ENCODE results near the gene CLDN5.
A peak's percentile ranks its signal among the peaks of the same experiment; 100 is the strongest.

The CLDN5 gene

DNA sequence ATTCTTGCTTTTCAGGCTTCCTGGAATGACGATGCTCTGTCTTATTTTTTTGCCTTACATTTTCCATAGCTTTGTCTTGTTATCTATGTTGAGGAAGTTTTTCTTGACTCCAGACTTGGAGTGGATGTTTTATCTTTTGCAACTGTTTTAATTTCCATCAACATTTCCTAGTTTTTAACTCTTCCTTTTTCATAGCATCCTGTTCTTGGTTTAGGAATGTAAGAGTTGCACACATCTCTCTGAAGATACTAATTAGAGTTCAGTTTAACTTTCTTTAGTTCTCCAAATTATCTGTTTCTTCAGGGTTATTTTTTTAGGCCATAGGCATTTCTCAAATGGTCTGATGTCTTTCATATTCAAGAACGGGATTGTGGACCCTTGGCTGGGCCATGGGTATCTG, 10.4 kb downstream of the CLDN5 start:
- Histone ChIP-seq H3K9me3 (replicated peaks in 1 of 11) (peaks cover 0 to 7% (median 0%) of the 10 kb centered on the region in 11 experiments; a peak in 2 of 22 replicates), H3K27me3 (no peaks in the 10 kb centered on the region), H3K4me1 (no peaks in the 10 kb centered on the region), H3K4me3 (no peak overlapping the region), H3K4me2 (no peak overlapping the region), H3K36me3 (peaks cover 3 to 100% (median 97%) of the 10 kb centered on the region in 11 experiments; a peak in 19 of 22 replicates), H3K9ac (no peak overlapping the region), H4K20me1 (peaks cover 0 to 41% (median 0%) of the 10 kb centered on the region in 11 experiments; a peak in 7 of 22 replicates), H3K27ac (no peak overlapping the region)
- TF ChIP-seq Cebpa-rat (IDR thresholded peaks at IDR 0.05): no peak

DNA sequence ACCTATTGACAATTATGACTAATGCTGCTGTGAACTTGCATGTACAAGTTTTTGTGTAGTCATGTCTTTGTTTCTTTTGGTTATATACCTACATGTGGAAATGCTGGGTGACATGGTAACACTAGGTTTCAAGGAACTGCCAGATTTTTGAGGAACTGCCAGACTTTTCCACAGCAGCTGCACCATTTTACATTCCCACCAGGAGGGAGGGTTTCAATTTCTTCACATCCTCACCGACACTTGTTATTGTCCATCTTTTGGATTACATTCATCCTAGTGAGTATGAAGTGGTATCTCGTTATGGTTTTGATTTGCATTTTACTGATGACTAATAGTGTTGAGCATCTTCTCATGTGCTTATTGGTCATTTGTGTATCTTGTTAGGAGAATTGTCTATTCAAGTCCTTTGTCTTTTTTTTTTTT, 13.3 kb downstream of the CLDN5 start:
- no peak overlapping the region for H3K9ac ChIP-seq
- no peak for TF ChIP-seq Cebpa-rat (IDR thresholded peaks at IDR 0.05)
- no peaks in the 10 kb centered on the region for H3K27me3 ChIP-seq
- peaks cover 0 to 4% (median under 1%) of the 10 kb centered on the region in 10 experiments; a peak in 6 of 20 replicates for H3K4me1 ChIP-seq
- no peak overlapping the region for H3K4me3 ChIP-seq
- H3K27ac ChIP-seq: no peak overlapping the region
- peaks cover 0 to 7% (median 0%) of the 10 kb centered on the region in 11 experiments; a peak in 2 of 22 replicates for H3K9me3 ChIP-seq (replicated peaks in 1 of 11)
- no peak overlapping the region for H3K4me2 ChIP-seq
- H4K20me1 ChIP-seq: peaks cover 0 to 35% (median 0%) of the 10 kb centered on the region in 11 experiments; a peak in 8 of 22 replicates
- peaks cover 3 to 100% (median 97%) of the 10 kb centered on the region in 11 experiments; a peak in 19 of 22 replicates for H3K36me3 ChIP-seq

DNA sequence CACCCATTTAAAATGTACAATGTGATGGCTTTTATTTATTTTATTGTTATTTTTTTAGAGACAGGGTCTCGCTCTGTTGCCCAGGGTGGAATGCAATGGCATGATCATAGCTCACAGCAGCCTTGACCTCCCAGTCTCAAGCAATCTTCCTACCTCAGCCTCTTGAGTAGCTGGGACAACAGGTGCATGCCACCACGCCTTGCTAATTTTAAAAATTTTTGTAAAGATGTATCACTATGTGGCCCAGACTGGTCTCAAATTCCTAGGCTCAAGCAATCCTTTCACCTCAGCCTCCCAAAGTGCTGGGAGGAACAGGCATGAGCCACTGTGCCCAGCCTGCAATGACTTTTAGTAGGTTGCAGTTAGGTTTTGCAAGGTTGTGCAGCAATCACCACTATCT, 14.3 kb downstream of the CLDN5 start:
- Histone ChIP-seq H3K4me1 (peaks cover 0 to 14% (median 11%) of the 10 kb centered on the region in 10 experiments; a peak in 16 of 20 replicates), H3K9me3 (replicated peaks in 1 of 11) (peaks cover 0 to 7% (median 0%) of the 10 kb centered on the region in 11 experiments; a peak in 2 of 22 replicates), H3K36me3 (peaks cover 3 to 100% (median 88%) of the 10 kb centered on the region in 11 experiments; a peak in 19 of 22 replicates), H3K4me3 (no peak overlapping the region), H3K27me3 (no peaks in the 10 kb centered on the region), H3K27ac (no peak overlapping the region), H4K20me1 (peaks cover 0 to 26% (median 0%) of the 10 kb centered on the region in 11 experiments; a peak in 8 of 22 replicates), H3K9ac (no peak overlapping the region), H3K4me2 (no peak overlapping the region)
- no peak for TF ChIP-seq Cebpa-rat (IDR thresholded peaks at IDR 0.05)

DNA sequence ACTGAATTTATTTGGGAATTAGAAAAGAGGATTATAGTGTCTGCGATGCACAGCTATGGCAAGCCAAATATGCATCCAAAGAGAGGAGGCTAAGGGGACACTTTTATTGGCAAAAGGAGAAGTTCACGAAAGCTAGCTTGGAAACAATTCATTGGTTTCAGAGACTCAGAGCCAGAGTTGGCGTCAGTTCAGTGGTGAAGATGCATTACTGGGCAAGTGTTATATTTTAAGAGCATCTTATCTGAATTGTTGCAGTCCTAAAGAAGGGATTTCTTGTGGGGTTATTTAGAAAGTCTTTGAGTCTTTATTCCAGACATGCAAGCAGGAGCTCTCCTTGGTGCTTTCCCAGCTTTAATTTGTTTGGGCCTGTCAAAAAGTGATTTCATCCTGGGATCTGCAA, 15.0 kb downstream of the CLDN5 start:
- Histone ChIP-seq H3K27ac (no peak overlapping the region), H3K27me3 (no peaks in the 10 kb centered on the region), H4K20me1 (peaks cover 0 to 22% (median 0%) of the 10 kb centered on the region in 11 experiments; a peak in 7 of 22 replicates), H3K9ac (no peak overlapping the region), H3K4me2 (no peak overlapping the region), H3K4me1 (peaks cover 0 to 21% (median 16%) of the 10 kb centered on the region in 10 experiments; a peak in 16 of 20 replicates), H3K36me3 (peaks cover 3 to 96% (median 84%) of the 10 kb centered on the region in 11 experiments; a peak in 19 of 22 replicates), H3K9me3 (replicated peaks in 1 of 11) (peaks cover 0 to 7% (median 0%) of the 10 kb centered on the region in 11 experiments; a peak in 2 of 22 replicates), H3K4me3 (no peak overlapping the region)
- TF ChIP-seq Cebpa-rat (IDR thresholded peaks at IDR 0.05): no peak

- no peak overlapping the region for H3K4me3 ChIP-seq
- no peaks in the 10 kb centered on the region; a peak in 1 of 22 replicates for H3K9me3 ChIP-seq (replicated peaks in 1 of 11)
- no peak overlapping the region for H3K9ac ChIP-seq
- H3K27me3 ChIP-seq: no peaks in the 10 kb centered on the region
- no peak overlapping the region for H3K4me2 ChIP-seq
- peaks cover 0 to 22% (median 0%) of the 10 kb centered on the region in 11 experiments; a peak in 7 of 22 replicates for H4K20me1 ChIP-seq
- peaks cover 3 to 96% (median 80%) of the 10 kb centered on the region in 11 experiments; a peak in 19 of 22 replicates for H3K36me3 ChIP-seq
- no peak overlapping the region for H3K27ac ChIP-seq
- no peak for TF ChIP-seq Cebpa-rat (IDR thresholded peaks at IDR 0.05)
- peaks cover 0 to 21% (median 16%) of the 10 kb centered on the region in 10 experiments; a peak in 16 of 20 replicates for H3K4me1 ChIP-seq
These were observed 16.0 kb downstream of the CLDN5 start for GRCh38 chr22:19508024-19508776.

GRCh38 chr22:19507534-19507861, 16.7 kb downstream of the CLDN5 start:
- H3K27ac ChIP-seq: no peak overlapping the region
- no peaks in the 10 kb centered on the region; a peak in 1 of 22 replicates for H3K9me3 ChIP-seq (replicated peaks in 1 of 11)
- no peak for TF ChIP-seq Cebpa-rat (IDR thresholded peaks at IDR 0.05)
- peaks cover 0 to 96% (median 80%) of the 10 kb centered on the region in 11 experiments; a peak in 18 of 22 replicates for H3K36me3 ChIP-seq
- H4K20me1 ChIP-seq: peaks cover 0 to 22% (median 0%) of the 10 kb centered on the region in 11 experiments; a peak in 7 of 22 replicates
- no peak overlapping the region for H3K4me3 ChIP-seq
- no peak overlapping the region for H3K9ac ChIP-seq
- H3K27me3 ChIP-seq: no peaks in the 10 kb centered on the region
- H3K4me1 ChIP-seq: peaks cover 0 to 21% (median 16%) of the 10 kb centered on the region in 10 experiments; a peak in 16 of 20 replicates
- H3K4me2 ChIP-seq: no peak overlapping the region

DNA sequence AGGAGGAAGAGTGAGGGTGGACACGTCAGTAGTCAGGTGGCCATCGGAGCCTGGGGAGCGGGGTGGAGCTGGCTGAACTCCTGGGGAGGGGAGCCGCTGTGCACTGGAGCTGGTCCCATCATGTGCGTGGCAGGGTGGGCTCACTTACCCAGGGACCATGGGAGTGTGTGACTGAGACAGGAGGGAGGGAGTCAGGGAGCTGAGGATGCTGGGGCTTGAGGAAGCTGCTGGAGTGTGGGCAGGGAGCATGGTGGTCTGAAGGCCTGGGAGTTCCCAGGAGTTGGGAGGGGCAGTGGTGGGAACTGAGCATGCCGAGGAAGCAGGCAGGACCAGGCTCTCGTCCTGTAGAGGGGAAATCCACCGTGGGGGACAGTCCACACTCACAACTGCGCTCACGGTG, 18.0 kb downstream of the CLDN5 start:
- Histone ChIP-seq H3K9ac (no peak overlapping the region), H3K4me3 (no peak overlapping the region), H3K9me3 (replicated peaks in 1 of 11) (no peaks in the 10 kb centered on the region), H3K27me3 (no peaks in the 10 kb centered on the region), H3K4me1 (peaks cover 0 to 21% (median 16%) of the 10 kb centered on the region in 10 experiments; a peak in 16 of 20 replicates), H4K20me1 (peaks cover 0 to 22% (median 0%) of the 10 kb centered on the region in 11 experiments; a peak in 7 of 22 replicates), H3K27ac (no peak overlapping the region), H3K36me3 (peaks cover 0 to 96% (median 75%) of the 10 kb centered on the region in 11 experiments; a peak in 18 of 22 replicates), H3K4me2 (peak overlapping the region in 4 of 11 experiments; percentile 60 to 75 (median 66); a peak in 4 of 22 replicates)
- no peak for TF ChIP-seq Cebpa-rat (IDR thresholded peaks at IDR 0.05)

DNA sequence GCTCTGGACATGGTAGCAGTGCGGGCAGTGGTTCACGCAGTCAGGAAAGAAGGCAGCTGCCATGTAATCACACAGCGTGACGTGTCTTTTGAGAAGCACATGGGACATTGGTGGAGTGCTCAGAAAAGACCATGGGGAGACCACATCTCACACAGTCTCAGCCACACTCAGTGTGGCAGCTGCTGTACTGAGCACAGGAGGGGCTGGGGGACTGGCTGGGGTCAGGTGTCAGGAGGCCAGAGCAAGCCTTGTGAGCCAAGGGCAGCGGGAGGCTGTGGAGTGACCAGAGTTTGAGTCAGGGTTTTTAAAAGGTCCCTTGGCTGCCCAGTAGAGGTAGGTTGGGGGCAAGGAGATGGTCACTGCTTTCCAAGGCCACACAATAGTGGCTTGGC, 18.5 kb downstream of the CLDN5 start:
- H3K4me2 ChIP-seq: peak overlapping the region in 8 of 11 experiments; percentile 47 to 75 (median 66); a peak in 16 of 22 replicates
- 0 out of 22 replicates have a peak overlapping the region, but pooled peaks of 1 of the 11 experiments have one; percentile 6 for H3K27ac ChIP-seq
- H3K4me1 ChIP-seq: peaks cover 0 to 21% (median 16%) of the 10 kb centered on the region in 10 experiments; a peak in 16 of 20 replicates
- peaks cover 0 to 96% (median 71%) of the 10 kb centered on the region in 11 experiments; a peak in 18 of 22 replicates for H3K36me3 ChIP-seq
- peak overlapping the region in 1 of 11 experiments; percentile 14; a peak in 1 of 22 replicates for H3K9ac ChIP-seq
- H3K27me3 ChIP-seq: no peaks in the 10 kb centered on the region
- H3K4me3 ChIP-seq: no peak overlapping the region
- TF ChIP-seq Cebpa-rat (IDR thresholded peaks at IDR 0.05): no peak
- peaks cover 0 to 22% (median 0%) of the 10 kb centered on the region in 11 experiments; a peak in 7 of 22 replicates for H4K20me1 ChIP-seq
- H3K9me3 ChIP-seq (replicated peaks in 1 of 11): no peaks in the 10 kb centered on the region
